SKM-1 (cell line): ENCODE results near the gene PAPPA.

Source experiments
- DNase-seq: peaks from one replicate; lab custom pipeline; 2025; ENCODE audit not compliant: unreplicated experiment; lab: John Stamatoyannopoulos, UW

PAPPA gene, protein sequence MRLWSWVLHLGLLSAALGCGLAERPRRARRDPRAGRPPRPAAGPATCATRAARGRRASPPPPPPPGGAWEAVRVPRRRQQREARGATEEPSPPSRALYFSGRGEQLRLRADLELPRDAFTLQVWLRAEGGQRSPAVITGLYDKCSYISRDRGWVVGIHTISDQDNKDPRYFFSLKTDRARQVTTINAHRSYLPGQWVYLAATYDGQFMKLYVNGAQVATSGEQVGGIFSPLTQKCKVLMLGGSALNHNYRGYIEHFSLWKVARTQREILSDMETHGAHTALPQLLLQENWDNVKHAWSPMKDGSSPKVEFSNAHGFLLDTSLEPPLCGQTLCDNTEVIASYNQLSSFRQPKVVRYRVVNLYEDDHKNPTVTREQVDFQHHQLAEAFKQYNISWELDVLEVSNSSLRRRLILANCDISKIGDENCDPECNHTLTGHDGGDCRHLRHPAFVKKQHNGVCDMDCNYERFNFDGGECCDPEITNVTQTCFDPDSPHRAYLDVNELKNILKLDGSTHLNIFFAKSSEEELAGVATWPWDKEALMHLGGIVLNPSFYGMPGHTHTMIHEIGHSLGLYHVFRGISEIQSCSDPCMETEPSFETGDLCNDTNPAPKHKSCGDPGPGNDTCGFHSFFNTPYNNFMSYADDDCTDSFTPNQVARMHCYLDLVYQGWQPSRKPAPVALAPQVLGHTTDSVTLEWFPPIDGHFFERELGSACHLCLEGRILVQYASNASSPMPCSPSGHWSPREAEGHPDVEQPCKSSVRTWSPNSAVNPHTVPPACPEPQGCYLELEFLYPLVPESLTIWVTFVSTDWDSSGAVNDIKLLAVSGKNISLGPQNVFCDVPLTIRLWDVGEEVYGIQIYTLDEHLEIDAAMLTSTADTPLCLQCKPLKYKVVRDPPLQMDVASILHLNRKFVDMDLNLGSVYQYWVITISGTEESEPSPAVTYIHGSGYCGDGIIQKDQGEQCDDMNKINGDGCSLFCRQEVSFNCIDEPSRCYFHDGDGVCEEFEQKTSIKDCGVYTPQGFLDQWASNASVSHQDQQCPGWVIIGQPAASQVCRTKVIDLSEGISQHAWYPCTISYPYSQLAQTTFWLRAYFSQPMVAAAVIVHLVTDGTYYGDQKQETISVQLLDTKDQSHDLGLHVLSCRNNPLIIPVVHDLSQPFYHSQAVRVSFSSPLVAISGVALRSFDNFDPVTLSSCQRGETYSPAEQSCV (N-terminal part only)

DNA sequence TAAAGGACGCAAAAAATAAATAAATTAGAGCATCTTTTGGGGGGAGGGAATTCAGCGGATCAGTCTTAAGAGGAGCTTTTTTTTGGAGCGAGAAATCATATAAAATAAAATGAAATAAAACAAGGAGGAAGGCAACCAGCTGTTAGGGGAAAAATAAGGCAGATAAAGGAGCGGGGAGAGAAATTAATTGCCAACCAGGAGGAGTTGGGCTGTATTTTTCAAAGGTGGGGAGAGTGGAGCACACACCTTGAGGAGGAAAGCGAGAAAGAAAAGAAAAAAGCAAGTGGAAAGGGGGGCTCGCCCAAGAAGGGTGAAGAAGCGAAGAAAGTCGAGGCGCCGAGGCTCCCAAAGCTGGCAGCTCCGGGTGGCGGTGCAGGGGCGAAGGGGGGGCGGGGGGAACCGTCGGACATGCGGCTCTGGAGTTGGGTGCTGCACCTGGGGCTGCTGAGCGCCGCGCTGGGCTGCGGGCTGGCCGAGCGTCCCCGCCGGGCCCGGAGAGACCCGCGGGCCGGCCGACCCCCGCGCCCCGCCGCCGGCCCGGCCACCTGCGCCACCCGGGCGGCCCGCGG lies at the start of gene PAPPA:
Gene PAPPA (plus strand): TSS at position 27 of the 569 bp plus-strand sequence. CDS start 382 bp downstream, at position 409.
- no peak for DNase-seq

DNA sequence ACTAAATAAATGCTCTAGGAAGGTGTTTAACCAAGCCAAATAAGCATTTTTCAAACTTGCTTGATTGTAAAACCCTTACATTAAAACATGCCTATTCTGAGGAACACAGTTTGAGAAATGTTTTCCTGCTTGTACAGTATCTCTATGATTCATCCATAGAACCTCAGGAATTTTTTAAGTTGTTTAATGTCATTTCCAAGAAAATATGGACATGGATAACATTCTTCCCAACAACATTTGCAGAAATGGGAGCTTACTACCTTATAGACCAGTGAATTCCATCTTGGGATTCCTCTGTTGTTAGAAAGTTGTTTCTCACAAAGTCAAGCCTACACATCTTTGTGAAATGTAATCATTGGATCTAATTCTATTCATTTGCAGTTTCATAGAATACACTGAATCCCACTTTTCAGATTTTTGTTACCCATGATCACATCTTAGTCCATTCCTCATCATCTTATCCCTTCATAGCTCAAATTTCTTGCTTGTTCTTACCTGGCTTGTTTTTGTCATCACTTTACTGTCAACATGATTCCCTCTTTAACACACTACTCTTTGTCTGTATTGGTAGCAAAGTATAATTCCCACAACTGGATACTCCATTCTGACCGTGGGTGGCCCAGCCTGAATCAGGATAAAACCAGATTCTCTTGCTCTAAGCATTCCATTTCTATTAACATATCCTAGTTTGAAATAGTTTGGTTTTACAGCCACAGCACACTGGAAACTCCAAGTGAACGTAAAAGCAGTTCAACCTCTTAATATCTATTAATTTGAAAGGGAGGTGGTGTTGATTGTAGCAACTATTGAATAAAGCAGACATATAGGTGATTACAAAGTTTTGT lies 49.4 kb upstream of the PAPPA start:
- DNase-seq, result no peak

DNA sequence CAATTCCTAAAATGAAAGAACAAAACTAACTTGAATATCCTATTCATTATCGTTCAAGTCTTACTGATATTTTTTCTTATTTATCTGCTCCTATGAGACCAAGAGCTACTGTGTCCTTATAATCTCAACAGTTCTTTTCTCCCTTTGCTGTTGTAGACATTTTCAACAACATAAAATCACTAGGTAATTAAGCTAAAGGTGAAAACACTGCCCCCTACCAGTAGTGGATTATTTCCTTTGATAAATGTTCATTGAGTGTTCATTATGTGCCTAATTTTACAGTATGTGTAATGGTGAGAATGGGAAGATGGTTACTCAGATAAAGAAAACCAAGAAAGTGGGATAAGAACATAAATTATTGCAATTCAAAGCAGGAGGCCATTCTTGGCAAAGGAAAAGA lies 41.4 kb upstream of the PAPPA start:
- no peak for DNase-seq

DNA sequence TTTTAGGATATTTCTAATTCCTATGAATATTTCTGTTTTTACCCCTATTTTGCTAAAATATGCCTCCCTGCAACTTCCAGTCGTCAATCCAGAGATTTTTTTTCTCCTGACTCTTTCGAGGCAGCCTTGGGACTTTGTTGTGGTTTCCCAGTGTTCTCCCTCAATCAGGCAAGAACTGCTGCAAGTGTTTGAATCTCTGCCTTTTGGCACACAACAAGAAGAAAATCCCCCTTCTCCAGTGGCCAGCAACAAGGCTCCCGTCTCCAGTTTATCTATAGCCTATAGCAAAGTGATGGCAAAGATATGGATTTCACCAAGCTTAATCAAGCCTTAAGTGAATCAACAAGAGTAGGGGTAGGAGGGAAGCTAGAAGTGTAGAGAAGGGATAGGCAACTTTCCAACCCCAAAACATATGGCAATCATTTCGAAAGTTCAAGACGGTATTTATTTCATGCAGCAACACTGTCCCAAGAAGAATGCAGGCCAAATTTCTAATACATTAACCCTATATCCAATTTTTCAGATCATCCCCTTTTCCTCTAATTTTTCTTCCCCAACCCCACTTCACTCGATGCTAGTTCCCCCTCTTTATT lies 37.7 kb upstream of the PAPPA start:
- DNase-seq, result no peak

DNA sequence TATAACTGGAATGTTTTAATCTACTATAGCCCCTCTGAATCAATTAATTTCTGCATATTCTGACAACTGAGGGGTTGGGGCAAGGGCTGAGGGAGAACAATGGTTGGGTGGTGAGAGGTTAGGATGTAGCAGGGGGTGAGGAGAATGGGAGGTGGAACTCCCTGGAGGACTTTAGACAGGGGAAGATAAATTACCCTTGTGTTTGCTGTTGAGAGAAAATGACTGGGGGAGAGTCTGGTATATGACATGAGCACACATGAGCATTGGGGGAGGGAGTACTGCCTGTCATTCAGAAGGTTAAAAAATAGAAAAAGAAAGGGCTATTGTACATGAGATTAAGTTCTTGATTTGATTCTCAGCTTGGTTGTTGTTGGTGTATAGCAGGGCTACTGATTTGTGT lies 37.2 kb upstream of the PAPPA start:
- no peak for DNase-seq

DNA sequence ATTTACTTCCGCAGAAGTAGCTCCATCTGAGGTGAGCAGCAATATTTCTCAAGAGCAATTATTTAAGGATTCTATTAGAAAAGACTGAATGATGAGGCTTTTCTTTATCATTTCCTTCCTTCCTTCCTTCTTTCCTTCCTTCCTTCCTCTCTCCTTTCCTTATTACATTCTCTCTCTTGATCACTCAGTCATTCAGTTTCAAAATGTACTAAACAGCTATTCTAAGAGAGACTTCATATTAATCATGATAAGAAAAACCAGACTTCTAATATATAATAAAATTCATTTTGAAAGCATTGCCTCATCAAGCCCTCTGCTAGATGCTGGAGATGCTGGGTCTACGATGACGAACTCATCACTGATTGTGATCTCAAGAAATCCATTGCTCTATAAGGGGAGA lies 30.4 kb upstream of the PAPPA start:
- DNase-seq, result no peak

DNA sequence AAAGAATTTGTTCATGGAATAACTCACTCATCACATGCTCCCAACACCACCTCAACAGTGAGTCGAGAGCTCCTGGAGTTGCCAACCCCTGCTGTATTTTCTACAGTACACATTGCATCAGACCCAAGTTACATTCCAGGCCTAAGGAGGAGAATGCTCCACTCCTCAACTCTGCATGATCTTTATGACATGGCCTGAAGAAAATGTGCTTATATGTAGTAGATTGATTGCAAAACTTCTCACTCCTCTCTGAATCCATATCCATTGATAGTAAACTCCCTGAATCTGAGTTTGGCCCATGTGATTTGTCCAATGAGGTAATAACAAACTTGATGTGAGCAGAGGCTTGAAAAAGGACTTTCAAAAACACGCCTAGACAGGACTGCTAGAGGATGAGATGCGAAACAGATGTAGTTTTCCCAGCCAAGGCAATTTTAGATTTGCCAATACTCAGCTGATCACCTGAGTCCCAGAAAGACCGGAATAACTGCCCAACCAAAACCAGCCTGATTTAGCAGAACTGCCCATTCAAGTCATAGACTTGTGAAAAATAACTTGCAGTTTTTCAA lies 29.0 kb upstream of the PAPPA start:
- no peak for DNase-seq

DNA sequence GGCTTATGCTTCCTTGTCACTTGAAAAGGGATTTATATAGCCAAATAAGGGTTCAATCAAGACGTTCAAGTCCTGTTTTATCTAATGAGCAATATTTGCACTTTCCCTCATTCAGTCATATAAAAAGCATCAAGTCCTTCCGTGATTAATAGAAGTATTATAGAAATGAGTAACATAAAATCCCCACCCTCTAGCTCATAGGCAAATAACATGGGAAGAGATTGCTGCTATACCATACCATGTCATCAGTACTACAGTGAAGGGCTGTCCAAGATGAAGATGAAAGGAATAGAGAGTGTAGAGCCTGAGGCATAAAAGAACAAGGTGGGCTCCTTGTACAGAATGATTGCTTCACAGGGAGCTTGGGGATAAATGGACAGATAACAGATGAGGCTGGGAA lies 20.4 kb upstream of the PAPPA start:
- no peak for DNase-seq

DNA sequence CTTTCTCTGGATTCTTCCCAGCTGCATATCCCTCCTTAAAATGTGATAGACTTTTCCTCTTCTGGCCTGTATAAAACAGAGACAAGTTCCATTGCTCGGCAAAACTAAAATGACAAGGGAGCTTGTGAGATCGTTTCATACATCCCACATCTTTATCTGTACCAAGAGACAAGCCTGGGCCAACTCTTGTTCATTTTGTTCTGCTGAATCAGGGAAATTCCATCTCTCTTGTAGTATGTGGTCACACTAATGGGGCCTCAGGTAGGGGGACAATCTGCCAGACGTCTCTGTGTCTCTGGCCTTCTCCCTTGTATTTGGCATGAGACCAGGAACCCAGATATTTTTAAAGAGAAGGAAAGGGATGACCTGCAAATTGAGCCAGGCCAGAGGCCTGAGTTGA lies 18.6 kb upstream of the PAPPA start:
- DNase-seq, result no peak

DNA sequence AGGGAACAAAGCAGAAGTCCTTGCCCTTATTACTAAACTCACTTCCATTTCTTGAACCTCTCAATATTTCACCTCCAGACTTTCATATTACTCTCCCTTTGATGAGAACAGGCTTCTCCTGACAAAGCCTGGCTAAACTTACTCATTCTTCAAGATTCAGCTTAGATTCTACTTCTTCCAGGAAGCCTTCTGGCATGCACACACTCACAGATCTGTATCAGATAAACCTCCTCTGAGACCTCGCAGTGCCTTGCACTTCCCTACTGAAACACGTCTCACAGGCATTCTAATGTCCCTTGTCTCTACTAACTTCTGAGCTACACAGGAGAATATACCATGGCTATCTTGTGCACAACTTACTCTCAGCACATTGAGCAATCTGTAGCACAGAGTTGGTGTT lies 16.6 kb upstream of the PAPPA start:
- DNase-seq, result no peak

DNA sequence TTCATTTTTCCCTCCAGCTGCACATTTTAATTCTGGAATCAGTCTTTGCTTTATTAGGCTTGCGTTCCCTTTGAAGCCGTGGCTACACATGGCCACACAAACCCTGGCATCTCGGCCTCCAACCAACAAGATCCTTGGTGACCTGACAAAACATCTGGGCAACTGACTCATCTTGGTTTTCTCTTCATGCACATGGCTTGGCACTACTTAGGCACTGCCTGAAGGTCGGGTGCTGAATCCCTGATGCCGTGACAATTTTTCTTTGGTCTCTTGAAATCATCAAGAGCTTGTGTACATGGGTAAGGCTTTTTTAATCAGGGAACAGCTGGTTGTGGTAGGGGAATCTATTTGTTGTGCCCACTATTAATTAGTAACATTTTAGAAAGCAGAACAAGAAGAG lies 16.0 kb upstream of the PAPPA start:
- no peak for DNase-seq

DNA sequence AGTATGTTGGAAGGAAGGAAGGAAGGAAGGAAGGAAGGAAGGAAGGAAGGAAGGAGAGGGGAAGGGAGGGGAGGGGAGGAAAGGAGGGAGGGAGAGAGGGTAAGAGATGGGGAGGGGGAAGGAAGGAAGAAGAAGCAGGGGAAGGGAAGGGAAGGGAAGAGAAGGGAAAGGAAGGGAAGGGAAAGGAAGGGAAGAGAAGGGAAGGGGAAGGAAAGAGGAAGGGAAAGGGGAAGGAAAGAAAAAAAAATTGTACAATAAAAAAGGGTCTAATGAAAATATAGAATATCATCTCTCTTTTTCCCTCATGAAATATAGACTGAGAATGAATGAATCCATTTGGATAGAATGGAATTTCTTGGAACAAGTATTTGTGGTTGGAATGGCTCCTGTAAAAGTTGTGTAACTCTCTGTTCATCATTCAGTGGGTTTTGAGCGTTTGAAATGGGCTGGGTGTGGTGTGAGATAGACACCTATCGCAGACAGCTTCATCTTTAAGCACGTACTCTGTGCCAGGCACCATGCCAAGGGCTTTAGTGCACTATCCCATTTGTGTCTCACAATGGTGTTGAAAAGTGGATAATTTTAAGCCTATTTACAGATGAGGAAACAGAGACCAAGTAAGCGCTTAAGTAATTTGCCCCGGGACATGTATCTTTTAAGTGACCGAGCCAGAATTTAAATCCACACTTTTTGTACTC lies 11.6 kb upstream of the PAPPA start:
- no peak for DNase-seq

DNA sequence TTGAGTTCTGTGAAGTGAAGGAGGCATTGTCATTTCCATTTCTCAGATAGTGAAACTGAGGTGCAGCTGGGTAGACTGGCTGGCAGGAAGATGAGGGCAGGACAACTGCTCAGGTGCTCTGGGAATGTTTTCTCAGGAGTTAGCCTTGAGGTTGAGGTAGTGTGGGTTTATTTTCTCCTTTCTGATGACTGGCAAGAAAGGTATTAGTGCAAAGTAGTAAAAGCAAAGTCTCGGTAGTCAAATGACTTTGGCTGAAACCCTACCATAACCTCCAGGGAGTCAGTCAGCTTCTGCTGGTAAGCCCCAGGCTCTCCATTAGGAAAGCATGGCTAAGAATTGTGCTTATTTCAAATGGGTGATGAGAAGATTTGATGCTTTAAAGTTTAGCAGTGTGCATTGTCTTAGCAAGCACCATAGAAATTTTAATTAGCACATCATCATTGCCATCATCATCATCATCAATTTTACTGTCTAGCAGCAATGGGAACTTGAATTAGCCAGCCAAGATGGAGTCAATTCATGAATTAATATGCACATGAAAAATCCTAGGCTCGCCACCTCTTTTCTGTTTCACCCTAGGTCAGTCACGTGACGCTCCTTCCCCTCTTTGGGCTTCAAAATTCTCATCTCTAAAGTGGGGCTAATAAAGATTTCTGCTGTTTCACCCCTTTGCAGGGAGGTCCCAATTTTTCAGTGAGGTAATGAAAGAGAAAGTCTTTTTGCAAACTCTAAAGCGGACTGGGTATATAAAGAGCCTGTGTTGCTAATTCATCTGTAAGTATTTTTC lies 10.7 kb upstream of the PAPPA start:
- DNase-seq, result no peak

DNA sequence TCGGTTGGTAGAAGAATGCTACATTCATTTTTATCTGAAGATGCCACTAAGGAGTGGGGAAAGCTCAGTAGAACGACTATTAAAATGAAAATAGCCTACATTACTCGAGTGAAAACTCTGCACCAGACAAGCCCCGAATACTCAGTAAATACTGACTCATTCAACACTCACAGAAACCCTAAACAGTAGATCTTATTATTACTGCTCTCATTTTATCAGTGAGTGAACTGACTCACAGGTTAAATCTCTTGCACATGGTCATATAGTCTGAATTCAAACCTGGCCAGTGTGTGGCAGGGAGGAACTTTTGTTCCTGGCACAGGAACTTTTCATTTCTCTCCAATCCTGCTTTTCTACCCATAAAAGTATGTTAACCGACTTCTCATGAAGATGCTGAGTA lies 9.6 kb upstream of the PAPPA start:
- no peak for DNase-seq

DNA sequence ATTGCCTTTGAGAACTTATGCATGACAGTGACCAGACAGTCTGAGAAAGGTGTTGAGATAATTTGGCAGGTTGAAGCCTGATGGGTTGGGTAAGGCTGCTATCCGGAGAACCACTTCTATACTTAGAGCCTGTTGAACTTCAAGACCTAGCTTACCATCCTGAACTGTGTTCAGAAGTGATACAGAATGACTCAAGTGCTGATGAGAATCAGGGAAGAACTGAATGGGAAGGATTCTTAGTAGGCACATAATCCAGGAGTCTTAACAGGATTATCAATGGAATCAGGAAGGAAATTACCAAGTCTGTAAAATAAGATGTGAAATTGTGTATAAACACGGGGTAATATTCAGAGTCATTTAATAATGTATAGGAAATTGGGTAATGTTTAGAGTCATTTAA lies 9.0 kb upstream of the PAPPA start:
- no peak for DNase-seq

DNA sequence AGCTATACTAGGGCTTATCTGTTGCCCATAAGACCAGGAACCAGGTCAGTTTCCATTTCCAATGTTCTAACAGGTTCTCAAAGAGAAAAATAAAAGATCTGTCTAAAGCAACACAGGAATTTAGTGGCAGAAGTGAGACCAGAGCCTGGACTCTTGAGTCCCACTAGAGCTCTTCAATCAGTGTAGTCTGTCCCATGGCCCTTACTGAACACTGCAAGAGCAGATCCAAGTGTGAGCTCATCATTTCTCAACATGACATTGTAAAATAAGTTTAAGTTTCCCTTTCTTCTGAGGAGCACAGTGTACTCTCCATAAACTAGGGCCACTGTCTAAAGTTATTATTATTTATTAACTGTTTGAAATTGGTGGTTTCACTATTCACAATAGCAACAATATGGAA lies 8.6 kb upstream of the PAPPA start:
- DNase-seq, result no peak

DNA sequence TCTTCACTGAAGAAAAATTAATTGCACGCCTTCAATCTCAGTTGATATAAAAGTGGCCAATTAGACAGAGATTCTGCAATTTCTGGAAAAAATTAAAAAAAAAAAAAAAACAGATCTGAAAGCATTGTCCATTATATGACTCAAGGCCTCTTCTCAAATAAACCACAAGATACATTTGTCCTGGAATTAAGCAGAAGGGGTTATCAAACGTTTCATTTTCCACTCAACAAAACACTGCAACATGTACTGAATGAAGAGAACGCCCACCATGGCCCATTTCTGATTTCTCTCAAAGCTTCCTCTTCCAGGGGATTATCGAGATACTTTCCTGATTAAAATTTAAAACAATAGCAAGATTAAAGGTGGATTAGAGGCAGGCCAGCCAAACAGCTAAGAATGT lies 5.8 kb upstream of the PAPPA start:
- no peak for DNase-seq

DNA sequence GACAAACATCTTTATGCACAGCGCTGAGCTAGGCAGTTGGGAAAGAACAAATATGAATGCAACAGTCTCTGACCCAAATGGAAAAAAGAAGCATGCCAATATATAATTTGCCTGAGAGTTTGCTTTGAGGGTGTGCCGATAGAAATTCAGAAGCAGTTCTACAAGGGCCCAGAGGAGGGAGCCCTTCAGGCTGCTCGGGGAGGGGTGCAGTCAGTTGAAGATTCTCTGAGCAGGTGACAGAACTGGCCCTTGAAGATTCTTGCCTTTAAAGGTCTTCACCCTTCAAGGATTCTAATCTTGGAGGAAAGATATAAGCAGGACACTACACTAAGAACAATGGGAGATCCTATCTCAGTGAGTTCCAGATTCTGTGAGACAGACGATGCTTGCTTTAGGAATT lies 3.7 kb upstream of the PAPPA start:
- no peak for DNase-seq
